ENCODE data around the gene SLC25A23.

GRCh38 chr19:6503407-6504201, 44.0 kb upstream of the SLC25A23 start:
- TF ChIP-seq CTCF (IDR thresholded peaks at IDR 0.05) (no peak), POLR2A (IDR thresholded peaks at IDR 0.05) (no peak)
